NT2/D1 (cell line): ENCODE results near the gene TMEM238.

Experiments used
- SUZ12 ChIP-seq: IDR thresholded peaks from 2 replicates; pipeline ENCODE4 v1.6.1; 2011; ENCODE audit not compliant: insufficient read length, insufficient read depth; ENCODE audit errors: extremely low read depth
- YY1 ChIP-seq: IDR thresholded peaks from 2 replicates; pipeline ENCODE4 v1.6.1; 2011; ENCODE audit not compliant: insufficient read length, insufficient read depth
- ZNF274 ChIP-seq: IDR thresholded peaks from 2 replicates; pipeline ENCODE4 v1.6.1; 2011; ENCODE audit warnings: mild to moderate bottlenecking, low read depth, low read length

DNA sequence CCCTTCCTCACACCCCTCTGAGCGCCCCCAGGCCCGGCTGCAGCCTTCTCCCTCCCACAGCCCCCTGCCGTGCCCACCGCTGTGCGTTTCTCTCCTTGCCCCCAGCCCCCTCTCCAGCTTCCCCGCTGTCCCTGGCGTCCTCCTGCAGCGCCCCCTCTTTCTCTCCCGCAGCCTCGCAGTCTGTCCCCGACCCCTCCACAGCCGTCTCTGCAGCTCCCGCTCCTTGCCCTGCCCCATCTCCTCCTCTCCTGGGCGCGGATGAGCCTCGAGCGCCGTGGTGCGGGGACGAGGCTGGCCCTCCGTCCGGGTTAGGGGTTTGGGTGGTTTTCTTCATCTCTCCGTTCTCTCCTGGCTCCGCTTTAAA is 43.3 kb downstream of the TMEM238 start:
- TF ChIP-seq YY1 = no peak
- no peak for TF ChIP-seq SUZ12
- TF ChIP-seq ZNF274 = no peak
